HFF-Myc (cell line): ENCODE measurements around the gene FAM120B.
"Not testable (repeated sequence)": the region's sequence is repeated elsewhere in the genome, so short reads cannot be mapped to it uniquely, and the experiment has no call there.

Source experiments
- DNase-seq: peaks from one replicate; pipeline ENCODE4 v3.0.0-alpha.2; 2011; ENCODE audit warnings: low read depth; ENCODE audit errors: extremely low read depth
- H3K4me3 ChIP-seq: replicated peaks from 2 replicates; pipeline ENCODE4 v1.5.1; 2011; ENCODE audit warnings: low read depth, mild to moderate bottlenecking, control low read depth, low read length
- TF ChIP-seq, protein P1 (sequence below): IDR thresholded peaks from 2 replicates; pipeline ENCODE4 v1.5.1; 2012; ENCODE audit warnings: mild to moderate bottlenecking, low read depth, low read length, control low read depth; ENCODE audit errors: missing control alignments

Gene FAM120B

DNA sequence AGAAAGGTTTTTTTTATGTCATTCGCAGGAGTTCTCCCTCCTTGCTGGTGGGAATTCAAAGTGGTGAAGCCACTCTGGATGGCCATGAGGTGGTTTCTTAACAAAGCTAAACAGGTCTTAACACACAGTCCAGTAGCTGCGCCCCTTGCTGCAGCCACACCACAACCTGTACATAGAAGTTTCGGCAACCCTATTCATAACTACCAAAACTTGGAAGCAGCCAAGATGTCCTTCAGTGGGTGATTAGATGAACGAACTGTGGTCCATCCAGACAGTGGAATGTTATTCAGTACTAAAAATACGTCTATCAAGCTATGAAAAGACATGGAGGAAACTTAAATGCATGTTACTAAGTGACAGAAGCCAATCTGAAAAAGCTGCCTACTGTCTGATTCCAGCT is 78.9 kb downstream of the FAM120B start:
- no peak overlapping the region for H3K4me3 ChIP-seq
- TF ChIP-seq, protein P1, sequence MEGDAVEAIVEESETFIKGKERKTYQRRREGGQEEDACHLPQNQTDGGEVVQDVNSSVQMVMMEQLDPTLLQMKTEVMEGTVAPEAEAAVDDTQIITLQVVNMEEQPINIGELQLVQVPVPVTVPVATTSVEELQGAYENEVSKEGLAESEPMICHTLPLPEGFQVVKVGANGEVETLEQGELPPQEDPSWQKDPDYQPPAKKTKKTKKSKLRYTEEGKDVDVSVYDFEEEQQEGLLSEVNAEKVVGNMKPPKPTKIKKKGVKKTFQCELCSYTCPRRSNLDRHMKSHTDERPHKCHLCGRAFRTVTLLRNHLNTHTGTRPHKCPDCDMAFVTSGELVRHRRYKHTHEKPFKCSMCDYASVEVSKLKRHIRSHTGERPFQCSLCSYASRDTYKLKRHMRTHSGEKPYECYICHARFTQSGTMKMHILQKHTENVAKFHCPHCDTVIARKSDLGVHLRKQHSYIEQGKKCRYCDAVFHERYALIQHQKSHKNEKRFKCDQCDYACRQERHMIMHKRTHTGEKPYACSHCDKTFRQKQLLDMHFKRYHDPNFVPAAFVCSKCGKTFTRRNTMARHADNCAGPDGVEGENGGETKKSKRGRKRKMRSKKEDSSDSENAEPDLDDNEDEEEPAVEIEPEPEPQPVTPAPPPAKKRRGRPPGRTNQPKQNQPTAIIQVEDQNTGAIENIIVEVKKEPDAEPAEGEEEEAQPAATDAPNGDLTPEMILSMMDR: no peak
- no peak for DNase-seq

DNA sequence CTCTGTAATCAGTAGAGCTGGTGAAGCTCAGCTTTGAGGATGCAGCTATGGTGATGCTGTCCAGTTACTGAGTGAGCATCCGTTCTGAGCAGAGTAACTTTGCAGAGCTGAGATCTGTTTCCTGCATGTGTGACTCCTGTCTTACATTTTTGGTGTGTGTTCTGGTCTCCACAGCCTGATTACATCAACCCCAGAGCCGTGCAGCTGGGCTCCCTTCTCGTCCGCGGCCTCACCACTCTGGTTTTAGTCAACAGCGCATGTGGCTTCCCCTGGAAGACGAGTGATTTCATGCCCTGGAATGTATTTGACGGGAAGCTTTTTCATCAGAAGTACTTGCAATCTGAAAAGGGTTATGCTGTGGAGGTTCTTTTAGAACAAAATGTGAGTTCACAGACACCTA is 81.6 kb downstream of the FAM120B start:
- TF ChIP-seq, protein P1: no peak
- H3K4me3 ChIP-seq: no peak overlapping the region
- no peak for DNase-seq

DNA sequence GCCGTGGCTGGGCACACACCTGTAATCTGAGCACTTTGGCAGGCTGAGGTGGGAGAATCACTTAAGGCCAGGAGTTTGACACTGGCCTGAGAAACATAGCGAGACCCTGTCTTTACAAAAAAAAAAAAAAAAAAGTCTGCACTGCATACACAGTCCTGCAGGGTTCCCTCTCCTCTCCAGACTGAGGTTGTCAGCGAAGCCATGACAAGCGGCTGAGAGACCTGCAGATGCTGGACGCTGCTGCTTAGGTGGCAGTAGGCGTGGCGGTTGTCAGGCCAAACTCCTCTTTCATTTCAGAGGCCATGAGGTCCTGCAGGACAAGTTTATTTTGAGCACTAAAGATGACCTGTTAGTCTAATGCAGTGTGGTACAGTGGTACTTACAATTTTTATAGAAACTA is 86.5 kb downstream of the FAM120B start:
- no peak overlapping the region for H3K4me3 ChIP-seq
- DNase-seq: no peak
- TF ChIP-seq, protein P1: no peak

DNA sequence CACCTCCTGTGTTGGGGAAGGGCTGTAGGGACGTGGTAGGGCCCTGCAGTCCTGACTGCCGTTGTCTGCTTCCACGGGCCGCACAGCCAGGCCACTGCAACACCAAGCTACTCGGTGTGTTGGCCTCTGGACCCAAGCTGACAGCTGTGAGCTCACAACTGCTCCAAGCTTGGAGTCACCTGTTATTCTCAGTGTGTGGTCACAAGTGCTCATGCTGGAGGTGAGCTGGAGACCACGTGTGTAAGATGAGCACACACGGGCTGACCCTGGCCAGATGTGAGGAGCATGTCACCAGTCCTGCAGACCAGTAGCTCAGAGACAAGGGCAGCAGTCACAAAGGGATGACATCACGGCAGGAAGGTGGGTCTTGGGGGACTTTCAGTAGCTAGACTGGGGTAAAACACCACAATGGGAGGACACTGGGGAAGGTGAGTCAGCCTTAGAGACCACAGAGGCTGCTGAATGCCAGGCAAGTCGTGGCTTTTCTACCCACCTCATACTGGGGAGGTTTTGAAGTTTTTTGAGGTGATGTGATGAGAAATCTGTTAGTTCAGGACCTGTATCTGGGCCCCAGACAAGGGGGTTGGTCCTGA is 87.3 kb downstream of the FAM120B start:
- DNase-seq: no peak
- TF ChIP-seq, protein P1: no peak
- H3K4me3 ChIP-seq: no peak overlapping the region

DNA sequence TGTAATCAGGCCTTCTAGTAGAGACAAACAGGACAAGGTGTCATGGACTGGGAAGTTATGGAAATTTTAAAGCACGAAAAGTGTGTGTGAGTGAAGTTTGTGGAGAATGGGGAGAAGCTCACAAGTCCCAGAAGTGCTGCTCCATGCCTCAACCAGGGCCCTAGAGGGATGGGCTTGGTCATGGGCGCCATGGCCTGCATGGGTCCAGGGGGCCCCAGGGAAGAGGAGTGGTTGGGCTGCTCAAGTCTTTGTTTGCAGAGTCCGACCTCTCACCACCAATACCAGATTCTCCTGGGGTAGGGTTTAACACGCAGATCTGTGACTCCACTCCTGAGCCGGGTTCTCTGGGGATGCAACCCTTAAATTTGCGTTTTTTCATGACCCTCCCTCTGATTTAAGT is 88.4 kb downstream of the FAM120B start:
- no peak overlapping the region for H3K4me3 ChIP-seq
- DNase-seq: no peak
- TF ChIP-seq, protein P1: no peak

DNA sequence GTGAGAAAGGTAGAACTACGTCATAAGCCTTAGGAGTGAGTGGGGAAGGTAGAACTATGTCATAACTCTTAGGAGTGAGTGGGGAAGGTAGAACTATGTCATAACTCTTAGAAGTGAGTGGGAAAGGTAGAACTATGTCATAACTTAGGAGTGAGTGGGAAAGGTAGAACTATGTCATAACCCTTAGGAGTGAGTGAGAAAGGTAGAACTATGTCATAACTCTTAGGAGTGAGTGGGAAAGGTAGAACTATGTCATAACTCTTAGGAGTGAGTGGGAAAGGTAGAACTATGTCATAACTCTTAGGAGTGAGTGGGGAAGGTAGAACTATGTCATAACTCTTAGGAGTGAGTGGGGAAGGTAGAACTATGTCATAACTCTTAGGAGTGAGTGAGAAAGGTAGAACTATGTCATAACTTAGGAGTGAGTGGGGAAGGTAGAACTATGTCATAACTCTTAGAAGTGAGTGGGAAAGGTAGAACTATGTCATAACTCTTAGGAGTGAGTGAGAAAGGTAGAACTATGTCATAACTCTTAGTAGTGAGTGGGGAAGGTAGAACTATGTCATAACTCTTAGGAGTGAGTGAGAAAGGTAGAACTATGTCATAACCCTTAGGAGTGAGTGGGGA is 92.3 kb downstream of the FAM120B start:
- not testable (repeated sequence) for DNase-seq, H3K4me3 ChIP-seq

DNA sequence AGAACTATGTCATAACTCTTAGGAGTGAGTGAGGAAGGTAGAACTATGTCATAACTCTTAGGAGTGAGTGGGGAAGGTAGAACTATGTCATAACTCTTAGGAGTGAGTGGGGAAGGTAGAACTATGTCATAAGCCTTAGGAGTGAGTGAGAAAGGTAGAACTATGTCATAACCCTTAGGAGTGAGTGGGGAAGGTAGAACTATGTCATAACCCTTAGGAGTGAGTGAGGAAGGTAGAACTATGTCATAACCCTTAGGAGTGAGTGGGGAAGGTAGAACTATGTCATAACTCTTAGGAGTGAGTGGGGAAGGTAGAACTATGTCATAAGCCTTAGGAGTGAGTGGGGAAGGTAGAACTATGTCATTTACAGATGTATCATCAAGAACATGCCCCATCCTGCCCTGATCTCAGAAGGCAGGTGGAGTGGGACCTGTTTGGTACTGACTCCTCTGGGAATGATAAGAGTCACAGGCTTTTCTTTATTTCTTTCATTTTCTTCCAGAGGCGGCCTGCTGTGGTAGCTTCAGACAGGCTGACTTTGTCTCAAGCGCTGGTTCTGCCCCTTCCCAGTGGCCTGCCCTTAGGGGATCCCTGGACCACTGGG is 93.5 kb downstream of the FAM120B start:
- not testable (repeated sequence) for H3K4me3 ChIP-seq, DNase-seq
